PC-9 (cell line): ENCODE data around the gene RHOB. TPM values are rescaled to one million over a fixed set of nuclear protein-coding genes. Genes with fewer than 3 reads are reported as not detected.

ENCODE experiments used
- BruUV-seq: library from RNA; stranded (reverse); fragments of 400-500 nt; replicated peaks from 2 replicates; lab custom pipeline; 2021; lab: Mats Ljungman, UMichigan
- CTCF ChIA-PET: fragments of 300-600 bp; sonication (Branson Sonifier 250); formaldehyde crosslinking; loops from one replicate; lab custom pipeline; 2022; ENCODE audit warnings: antibody characterized with exemption; lab: Charles Lee
- POLR2A ChIA-PET: fragments of 300-600 bp; sonication (Branson Sonifier 250); formaldehyde crosslinking; loops from one replicate; lab custom pipeline; 2022; ENCODE audit warnings: antibody characterized with exemption; ENCODE audit not compliant: unreplicated experiment; lab: Charles Lee
- DNase-seq, 2 experiments: peaks; one replicate each; pipeline versions ENCODE4 v3.0.0 to v3.0.0-alpha.2; 2015 to 2022; ENCODE audit warnings: mixed read lengths in 1 of 2
- H2AFZ ChIP-seq: fragments of 200-600 bp; sonication (generic); 2 replicates; pipeline ENCODE4 v1.8.1; 2017; ENCODE audit warnings: antibody characterized with exemption
- H3F3A ChIP-seq: fragments of 200-600 bp; sonication (generic); 2 replicates; pipeline ENCODE4 v1.8.1; 2017; ENCODE audit warnings: antibody characterized with exemption, mild to moderate bottlenecking, low read depth; ENCODE audit not compliant: insufficient read depth
- H3K27ac ChIP-seq: fragments of 200-600 bp; sonication (generic); 2 replicates; pipeline ENCODE4 v1.6.1; 2016; ENCODE audit warnings: mixed run types
- H3K27me3 ChIP-seq: fragments of 200-600 bp; sonication (generic); 2 replicates; pipeline ENCODE4 v1.6.1; 2016; ENCODE audit warnings: low read depth, mixed run types; ENCODE audit not compliant: insufficient read depth
- H3K36me3 ChIP-seq: fragments of 200-600 bp; sonication (generic); 2 replicates; pipeline ENCODE4 v1.6.1; 2016; ENCODE audit warnings: low read depth, mixed run types
- H3K4me1 ChIP-seq: fragments of 200-600 bp; sonication (generic); replicated peaks from 2 replicates; pipeline ENCODE4 v1.6.1; 2016; ENCODE audit warnings: mixed run types; ENCODE audit not compliant: insufficient read depth
- H3K4me2 ChIP-seq: fragments of 200-600 bp; sonication (generic); 2 replicates; pipeline ENCODE4 v1.6.1; 2017; ENCODE audit warnings: mixed run types
- H3K4me3 ChIP-seq: fragments of 200-600 bp; sonication (generic); 2 replicates; pipeline ENCODE4 v1.6.1; 2016; ENCODE audit warnings: mixed run types
- H3K79me2 ChIP-seq: fragments of 200-600 bp; sonication (generic); 2 replicates; pipeline ENCODE4 v1.6.1; 2017; ENCODE audit warnings: low read depth, mixed run types
- H3K9me2 ChIP-seq: fragments of 200-600 bp; sonication (generic); 2 replicates; pipeline ENCODE4 v1.8.1; 2017; ENCODE audit warnings: mild to moderate bottlenecking; ENCODE audit not compliant: insufficient read depth
- H3K9me3 ChIP-seq: fragments of 200-600 bp; sonication (generic); 2 replicates; pipeline ENCODE4 v1.8.1; 2016; ENCODE audit warnings: low read depth; ENCODE audit not compliant: insufficient read depth
- H4K20me1 ChIP-seq: fragments of 200-600 bp; sonication (generic); 2 replicates; pipeline ENCODE4 v1.8.1; 2017; ENCODE audit not compliant: insufficient read depth
- CTCF ChIP-seq: fragments of 200-600 bp; sonication (generic); conservative IDR thresholded peaks from 2 replicates; pipeline ENCODE4 v1.6.1; 2017; ENCODE audit warnings: mixed run types, antibody characterized with exemption, mild to moderate bottlenecking, moderate library complexity
- EZH2 ChIP-seq: fragments of 200-600 bp; sonication (generic); IDR thresholded peaks from 2 replicates; pipeline ENCODE4 v1.8.0; 2017; ENCODE audit warnings: antibody characterized with exemption, low read depth
- intact Hi-C: fragments of 100-400 bp; cut with micrococcal nuclease; formaldehyde crosslinking; loops from one replicate; pipeline ENCODE4 v1.10.0; 2022; ENCODE audit not compliant: unreplicated experiment
- total RNA-seq: library from RNA; stranded (reverse); gene quantifications from 2 replicates; pipeline ENCODE4 v1.2.3, GENCODE V29; 2021

RHOB gene
- total RNA-seq, 1 experiment from 2014 or later, result 39.3 TPM

- CTCF ChIA-PET, result no interaction called here
- Histone ChIP-seq H3K9me3 (no peaks in the 10 kb centered on the region), H4K20me1 (no peaks in the 10 kb centered on the region), H3K4me2 (no peak overlapping the region), H2AFZ (no peak overlapping the region), H3F3A (no peaks in the 10 kb centered on the region), H3K4me3 (no peak overlapping the region), H3K9me2 (no peaks in the 10 kb centered on the region), H3K4me1 (no peaks in the 10 kb centered on the region), H3K79me2 (no peaks in the 10 kb centered on the region), H3K36me3 (no peaks in the 10 kb centered on the region), H3K27ac (no peak overlapping the region), H3K27me3 (no peaks in the 10 kb centered on the region)
- BruUV-seq, result no TSS peak
- POLR2A ChIA-PET, result no interaction called here
- intact Hi-C loops, result no loop called here
- DNase-seq, result no peak
- TF ChIP-seq CTCF (no peak), EZH2 (no peak)
Observed at GRCh38 chr2:20430461-20431300, 16.2 kb upstream of the RHOB start.

GRCh38 chr2:20431301-20431698 lies 15.6 kb upstream of the RHOB start:
- Histone ChIP-seq H4K20me1 (no peaks in the 10 kb centered on the region), H3K36me3 (no peaks in the 10 kb centered on the region), H3K4me1 (no peaks in the 10 kb centered on the region), H3K9me3 (no peaks in the 10 kb centered on the region), H2AFZ (no peak overlapping the region), H3K27me3 (no peaks in the 10 kb centered on the region), H3K79me2 (no peaks in the 10 kb centered on the region), H3K4me3 (no peak overlapping the region), H3K9me2 (no peaks in the 10 kb centered on the region), H3K27ac (no peak overlapping the region), H3K4me2 (no peak overlapping the region), H3F3A (no peaks in the 10 kb centered on the region)
- TF ChIP-seq EZH2, result no peak
- no peak for TF ChIP-seq CTCF
- intact Hi-C loops, result no loop called here
- no TSS peak for BruUV-seq
- ChIA-PET CTCF (interaction anchor here (1.1 kb wide), 1 partner anchor 230 kb away, joined by 3 read pairs; no protein-coding TSS in a partner anchor), POLR2A (no interaction called here)
- DNase-seq, result no peak

GRCh38 chr2:20431772-20432171 lies 15.1 kb upstream of the RHOB start:
- no peaks in the 10 kb centered on the region for H3K79me2 ChIP-seq

More at GRCh38 chr2:20431772-20432171, 15.1 kb upstream of the RHOB start:
- Histone ChIP-seq H3K27ac (no peak overlapping the region), H3K4me1 (no peaks in the 10 kb centered on the region), H3K4me2 (no peak overlapping the region), H3K9me3 (no peaks in the 10 kb centered on the region), H3K9me2 (no peaks in the 10 kb centered on the region), H4K20me1 (no peaks in the 10 kb centered on the region), H3K36me3 (no peaks in the 10 kb centered on the region), H3K4me3 (no peak overlapping the region), H3F3A (no peaks in the 10 kb centered on the region), H3K27me3 (no peaks in the 10 kb centered on the region), H2AFZ (no peak overlapping the region)
- DNase-seq, result no peak
- BruUV-seq, result no TSS peak
- ChIA-PET POLR2A (no interaction called here), CTCF (interaction anchor here (1.1 kb wide), 1 partner anchor 230 kb away, joined by 3 read pairs; no protein-coding TSS in a partner anchor)
- intact Hi-C loops, result no loop called here
- TF ChIP-seq CTCF (no peak), EZH2 (no peak)
